ENCODE measurements around the gene ANKRD40CL.

ANKRD40CL gene

DNA sequence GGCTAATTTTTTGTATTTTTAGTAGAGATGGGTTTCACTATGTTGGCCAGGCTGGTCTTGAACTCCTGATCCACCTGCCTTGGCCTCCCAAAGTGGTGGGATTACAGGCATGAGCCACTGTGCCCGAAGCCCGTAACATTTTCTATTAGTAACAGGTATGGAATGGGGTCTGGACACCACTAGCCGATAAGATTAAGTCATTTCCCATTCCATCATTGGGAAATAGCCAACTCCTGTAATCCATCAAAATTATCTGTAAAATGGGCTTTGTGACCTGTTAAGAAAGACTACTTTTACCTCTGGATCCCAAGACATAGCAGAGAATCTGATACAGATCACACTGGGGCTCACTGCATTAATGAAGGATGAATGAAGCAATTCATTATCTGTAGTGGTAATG is 51.8 kb downstream of the ANKRD40CL start:
- no peak for DNase-seq (ENCODE audit: low read depth, low spot score)

GRCh38 chr17:50712641-50713040 is 54.7 kb downstream of the ANKRD40CL start:
- no peak for DNase-seq (ENCODE audit: low read depth, low spot score)

All from activated naive CD8-positive, alpha-beta T cell treated with anti-CD3 and anti-CD28 coated beads, Interleukin-2, amount 50 U/mL, for 16 hours (primary cell).